WERI-Rb-1 (cell line): ENCODE results near the gene CT45A6.
"Not testable (repeated sequence)": the region's sequence is repeated elsewhere in the genome, so short reads cannot be mapped to it uniquely, and the experiment has no call there.

Experiments
- DNase-seq: peaks from one replicate; pipeline ENCODE4 v3.0.0-alpha.2; 2020
- H3K27ac ChIP-seq: fragments of 250-450 bp; sonication (Bioruptor Pico); 2 replicates; pipeline ENCODE4 v1.5.1; 2020; ENCODE audit warnings: mild to moderate bottlenecking, moderate library complexity
- H3K27me3 ChIP-seq: fragments of 250-450 bp; sonication (Bioruptor Pico); 2 replicates; pipeline ENCODE4 v1.5.1; 2021; ENCODE audit warnings: mild to moderate bottlenecking, low read depth, moderate library complexity; ENCODE audit not compliant: insufficient read depth, severe bottlenecking
- H3K36me3 ChIP-seq: fragments of 250-450 bp; sonication (Bioruptor Pico); 2 replicates; pipeline ENCODE4 v1.5.1; 2020; ENCODE audit warnings: mild to moderate bottlenecking, moderate library complexity
- H3K4me3 ChIP-seq: 2 replicates; pipeline ENCODE4 v1.5.1; 2011; ENCODE audit warnings: low read depth, mild to moderate bottlenecking, control low read depth, low read length
- H3K9me3 ChIP-seq: fragments of 250-450 bp; sonication (Bioruptor Pico); 2 replicates; pipeline ENCODE4 v1.5.1; 2021; ENCODE audit warnings: mild to moderate bottlenecking, moderate library complexity; ENCODE audit not compliant: severe bottlenecking

Gene CT45A6, protein sequence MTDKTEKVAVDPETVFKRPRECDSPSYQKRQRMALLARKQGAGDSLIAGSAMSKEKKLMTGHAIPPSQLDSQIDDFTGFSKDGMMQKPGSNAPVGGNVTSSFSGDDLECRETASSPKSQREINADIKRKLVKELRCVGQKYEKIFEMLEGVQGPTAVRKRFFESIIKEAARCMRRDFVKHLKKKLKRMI

DNA sequence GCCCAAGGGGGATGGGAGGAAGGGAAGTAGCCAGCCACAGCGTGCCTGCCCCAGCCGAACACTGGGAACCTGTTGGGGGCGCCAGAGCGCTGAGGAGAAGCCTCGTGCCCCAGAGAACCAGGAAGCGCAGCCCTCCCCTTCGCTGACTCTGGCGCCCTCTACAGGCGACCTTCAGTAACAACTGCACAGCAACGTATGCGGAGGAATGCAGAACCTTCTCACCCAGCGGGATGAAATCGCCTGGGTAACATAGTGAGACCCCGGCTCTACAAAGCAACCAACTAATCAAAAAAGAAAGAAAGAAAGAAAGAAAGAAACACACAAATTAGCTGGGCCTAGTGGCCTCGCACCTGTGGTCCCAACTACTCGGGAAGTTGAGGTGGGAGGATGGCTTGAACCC lies at the start of gene CT45A6:
Gene CT45A6 (minus strand): TSS at position 101 of the 400 bp plus-strand sequence. CDS start 3,794 bp downstream, outside the sequence.
- DNase-seq, H3K4me3 ChIP-seq, H3K27ac ChIP-seq, H3K9me3 ChIP-seq, H3K27me3 ChIP-seq, H3K36me3 ChIP-seq: not testable (repeated sequence)

DNA sequence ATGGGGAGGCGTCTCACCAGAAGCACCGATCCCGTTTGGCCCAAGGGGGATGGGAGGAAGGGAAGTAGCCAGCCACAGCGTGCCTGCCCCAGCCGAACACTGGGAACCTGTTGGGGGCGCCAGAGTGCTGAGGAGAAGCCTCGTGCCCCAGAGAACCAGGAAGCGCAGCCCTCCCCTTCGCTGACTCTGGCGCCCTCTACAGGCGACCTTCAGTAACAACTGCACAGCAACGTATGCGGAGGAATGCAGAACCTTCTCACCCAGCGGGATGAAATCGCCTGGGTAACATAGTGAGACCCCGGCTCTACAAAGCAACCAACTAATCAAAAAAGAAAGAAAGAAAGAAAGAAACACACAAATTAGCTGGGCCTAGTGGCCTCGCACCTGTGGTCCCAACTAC lies 34.6 kb upstream of the CT45A6 start, which contains the start of gene CT45A7:
Gene CT45A7 (minus strand): TSS at position 101 of the 400 bp plus-strand sequence. CDS start 3,747 bp downstream, outside the sequence.
- not testable (repeated sequence) for H3K27me3 ChIP-seq, H3K4me3 ChIP-seq, DNase-seq, H3K9me3 ChIP-seq, H3K27ac ChIP-seq, H3K36me3 ChIP-seq

DNA sequence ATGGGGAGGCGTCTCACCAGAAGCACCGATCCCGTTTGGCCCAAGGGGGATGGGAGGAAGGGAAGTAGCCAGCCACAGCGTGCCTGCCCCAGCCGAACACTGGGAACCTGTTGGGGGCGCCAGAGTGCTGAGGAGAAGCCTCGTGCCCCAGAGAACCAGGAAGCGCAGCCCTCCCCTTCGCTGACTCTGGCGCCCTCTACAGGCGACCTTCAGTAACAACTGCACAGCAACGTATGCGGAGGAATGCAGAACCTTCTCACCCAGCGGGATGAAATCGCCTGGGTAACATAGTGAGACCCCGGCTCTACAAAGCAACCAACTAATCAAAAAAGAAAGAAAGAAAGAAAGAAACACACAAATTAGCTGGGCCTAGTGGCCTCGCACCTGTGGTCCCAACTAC lies 17.3 kb upstream of the CT45A6 start, which contains the start of gene CT45A2:
Gene CT45A2 (minus strand): TSS at position 101 of the 400 bp plus-strand sequence. CDS start 3,747 bp downstream, outside the sequence.
- H3K27me3 ChIP-seq, H3K9me3 ChIP-seq, H3K4me3 ChIP-seq, H3K36me3 ChIP-seq, H3K27ac ChIP-seq, DNase-seq: not testable (repeated sequence)

DNA sequence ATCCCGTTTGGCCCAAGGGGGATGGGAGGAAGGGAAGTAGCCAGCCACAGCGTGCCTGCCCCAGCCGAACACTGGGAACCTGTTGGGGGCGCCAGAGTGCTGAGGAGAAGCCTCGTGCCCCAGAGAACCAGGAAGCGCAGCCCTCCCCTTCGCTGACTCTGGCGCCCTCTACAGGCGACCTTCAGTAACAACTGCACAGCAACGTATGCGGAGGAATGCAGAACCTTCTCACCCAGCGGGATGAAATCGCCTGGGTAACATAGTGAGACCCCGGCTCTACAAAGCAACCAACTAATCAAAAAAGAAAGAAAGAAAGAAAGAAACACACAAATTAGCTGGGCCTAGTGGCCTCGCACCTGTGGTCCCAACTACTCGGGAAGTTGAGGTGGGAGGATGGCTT lies 17.2 kb downstream of the CT45A6 start, which contains the start of gene CT45A5:
Gene CT45A5 (minus strand): TSS at position 101 of the 400 bp plus-strand sequence. CDS start 3,774 bp downstream, outside the sequence.
- not testable (repeated sequence) for DNase-seq, H3K4me3 ChIP-seq

DNA sequence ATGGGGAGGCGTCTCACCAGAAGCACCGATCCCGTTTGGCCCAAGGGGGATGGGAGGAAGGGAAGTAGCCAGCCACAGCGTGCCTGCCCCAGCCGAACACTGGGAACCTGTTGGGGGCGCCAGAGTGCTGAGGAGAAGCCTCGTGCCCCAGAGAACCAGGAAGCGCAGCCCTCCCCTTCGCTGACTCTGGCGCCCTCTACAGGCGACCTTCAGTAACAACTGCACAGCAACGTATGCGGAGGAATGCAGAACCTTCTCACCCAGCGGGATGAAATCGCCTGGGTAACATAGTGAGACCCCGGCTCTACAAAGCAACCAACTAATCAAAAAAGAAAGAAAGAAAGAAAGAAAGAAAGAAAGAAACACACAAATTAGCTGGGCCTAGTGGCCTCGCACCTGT lies 34.5 kb downstream of the CT45A6 start, which contains the start of gene CT45A3:
Gene CT45A3 (minus strand): TSS at position 101 of the 400 bp plus-strand sequence. CDS start 3,747 bp downstream, outside the sequence.
- not testable (repeated sequence) for DNase-seq, H3K27me3 ChIP-seq, H3K36me3 ChIP-seq, H3K4me3 ChIP-seq, H3K27ac ChIP-seq, H3K9me3 ChIP-seq

More for the DNA sequence above, 17.2 kb downstream of the CT45A6 start, which contains the start of gene CT45A5:
- H3K27me3 ChIP-seq, H3K27ac ChIP-seq, H3K36me3 ChIP-seq, H3K9me3 ChIP-seq: not testable (repeated sequence)

DNA sequence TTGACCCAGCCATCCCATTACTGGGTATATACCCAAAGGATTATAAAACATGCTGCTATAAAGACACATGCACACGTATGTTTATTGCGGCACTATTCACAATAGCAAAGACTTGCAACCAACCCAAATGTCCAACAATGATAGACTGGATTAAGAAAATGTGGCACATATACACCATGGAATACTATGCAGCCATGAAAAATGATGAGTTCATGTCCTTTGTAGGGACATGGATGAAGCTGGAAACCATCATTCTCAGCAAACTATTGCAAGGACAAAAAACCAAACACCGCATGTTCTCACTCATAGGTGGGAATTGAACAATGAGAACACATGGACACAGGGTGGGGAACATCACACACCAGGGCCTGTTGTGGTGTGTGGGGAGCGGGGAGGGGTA lies 57.8 kb downstream of the CT45A6 start:
- H3K9me3 ChIP-seq, DNase-seq, H3K27ac ChIP-seq, H3K4me3 ChIP-seq, H3K36me3 ChIP-seq: not testable (repeated sequence)
- peaks cover 28% of the 10 kb centered on the region for H3K27me3 ChIP-seq
